D721Med (cell line): ENCODE data around the gene TGFBR3L.
"Not testable (repeated sequence)": the region's sequence is repeated elsewhere in the genome, so short reads cannot be mapped to it uniquely, and the experiment has no call there.

ENCODE experiments used
- DNase-seq: peaks from one replicate; pipeline ENCODE4 v3.0.0; 2011; ENCODE audit warnings: low spot score; ENCODE audit not compliant: insufficient read length
- FAIRE-seq: peaks from 2 replicates; lab custom pipeline; 2011; peaks lifted over from hg19 to GRCh38; lab: Jason Lieb, UNC
- CTCF ChIP-seq: IDR thresholded peaks from 2 replicates; pipeline ENCODE4 v1.5.1; 2012; ENCODE audit warnings: mild to moderate bottlenecking, control low read depth; ENCODE audit not compliant: insufficient read depth; ENCODE audit errors: missing control alignments

Gene TGFBR3L

GRCh38 chr19:7927605-7928333 is 13.1 kb downstream of the TGFBR3L start:
- TF ChIP-seq CTCF = no peak
- FAIRE-seq (no peak), DNase-seq (no peak)

GRCh38 chr19:7928334-7928706 is 13.7 kb downstream of the TGFBR3L start:
- no peak for TF ChIP-seq CTCF
- DNase-seq (no peak), FAIRE-seq (no peak)

GRCh38 chr19:7928741-7929701 is 14.4 kb downstream of the TGFBR3L start:
- FAIRE-seq = no peak
- DNase-seq = no peak
- TF ChIP-seq CTCF = peak; percentile 20

GRCh38 chr19:7930030-7930429 is 15.4 kb downstream of the TGFBR3L start:
- not testable (repeated sequence) for FAIRE-seq, DNase-seq

- no peak for DNase-seq
- FAIRE-seq = no peak
- no peak for TF ChIP-seq CTCF
These were observed 16.1 kb downstream of the TGFBR3L start for GRCh38 chr19:7930765-7931164.

- no peak for TF ChIP-seq CTCF
- FAIRE-seq (no peak), DNase-seq (no peak)
These were observed 16.8 kb downstream of the TGFBR3L start for GRCh38 chr19:7931221-7932061.
